K562 (cell line): ENCODE measurements around the gene MAN1A1. TPM values are rescaled to one million over a fixed set of nuclear protein-coding genes. Genes with fewer than 3 reads are reported as not detected.
A peak's percentile ranks its signal among the peaks of the same experiment; 100 is the strongest.

Source experiments
- ATF7 ChIP-seq: fragments of 450-650 bp; IDR thresholded peaks from 2 replicates; pipeline ENCODE4 v1.7.1; 2014; ENCODE audit warnings: mild to moderate bottlenecking, moderate library complexity
- CBX2 ChIP-seq: fragments of 200-600 bp; sonication (generic); IDR thresholded peaks from one replicate; pipeline ENCODE4 v1.6.1; 2012; ENCODE audit warnings: mild to moderate bottlenecking, low read length, inconsistent platforms; ENCODE audit not compliant: insufficient read depth, poor library complexity, severe bottlenecking
- E2F3 ChIP-seq: fragments of 250-450 bp; sonication (Bioruptor Pico); IDR thresholded peaks from 2 replicates; pipeline ENCODE4 v1.4.0; 2020; ENCODE audit warnings: mild to moderate bottlenecking
- EP300 ChIP-seq: IDR thresholded peaks from 2 replicates; pipeline ENCODE4 v1.6.1; 2012; ENCODE audit warnings: low read length, improper control_type of control experiment
- GABPA ChIP-seq: fragments of 200-800 bp; sonication (Bioruptor generic); conservative IDR thresholded peaks from 2 replicates; pipeline ENCODE4 v1.6.1; 2016; ENCODE audit warnings: low read depth, missing genetic modification characterization, missing compliant biosample characterization
- GTF2A2 ChIP-seq: IDR thresholded peaks from 2 replicates; pipeline ENCODE4 v1.6.1; 2016; ENCODE audit warnings: mild to moderate bottlenecking, missing genetic modification characterization, missing compliant biosample characterization
- KLF13 ChIP-seq: fragments of 450-650 bp; IDR thresholded peaks from 2 replicates; pipeline ENCODE4 v1.6.1; 2016; ENCODE audit warnings: missing genetic modification characterization, low read depth, mild to moderate bottlenecking, missing compliant biosample characterization, moderate library complexity, borderline replicate concordance
- MXI1 ChIP-seq: IDR thresholded peaks from 2 replicates; pipeline ENCODE4 v1.6.1; 2011; ENCODE audit warnings: low read depth, mild to moderate bottlenecking, improper control_type of control experiment, low read length
- NR2C1 ChIP-seq, 2 experiments: fragments of 450-650 bp; IDR thresholded peaks; 2 replicates each; pipeline ENCODE4 v1.6.1; 2017; ENCODE audit warnings: mild to moderate bottlenecking in 2 of 2, antibody characterized with exemption in 1 of 2, inconsistent platforms in 1 of 2, missing compliant biosample characterization in 1 of 2, missing genetic modification characterization in 1 of 2
- PCBP1 ChIP-seq: fragments of 200-400 bp; formaldehyde crosslinking; IDR thresholded peaks from 2 replicates; pipeline ENCODE4 v1.6.1; 2018; ENCODE audit warnings: mild to moderate bottlenecking, low read depth, low read length; ENCODE audit not compliant: poor library complexity, severe bottlenecking
- POLR2G ChIP-seq: fragments of 200-400 bp; formaldehyde crosslinking; IDR thresholded peaks from 2 replicates; pipeline ENCODE4 v1.6.1; 2017; ENCODE audit warnings: low read depth, mild to moderate bottlenecking, antibody characterized with exemption, low read length, moderate library complexity
- PYGO2 ChIP-seq: fragments of 450-650 bp; IDR thresholded peaks from 2 replicates; pipeline ENCODE4 v1.6.1; 2016; ENCODE audit warnings: mild to moderate bottlenecking, missing genetic modification characterization, moderate library complexity, missing compliant biosample characterization
- RBFOX2 ChIP-seq: fragments of 200-400 bp; formaldehyde crosslinking; IDR thresholded peaks from 2 replicates; pipeline ENCODE4 v1.6.1; 2017; ENCODE audit warnings: low read depth, mild to moderate bottlenecking, low read length, moderate library complexity
- RBM15 ChIP-seq: fragments of 200-400 bp; formaldehyde crosslinking; IDR thresholded peaks from 2 replicates; pipeline ENCODE4 v1.6.1; 2018; ENCODE audit warnings: mild to moderate bottlenecking, low read length, moderate library complexity; ENCODE audit not compliant: insufficient read depth
- RFX5 ChIP-seq: IDR thresholded peaks from 2 replicates; pipeline ENCODE4 v1.6.1; 2011; ENCODE audit warnings: low read depth, mild to moderate bottlenecking, improper control_type of control experiment, low read length
- SETDB1 ChIP-seq: IDR thresholded peaks from one replicate; pipeline ENCODE4 v1.6.1; 2012; ENCODE audit warnings: low read length, control low read depth, inconsistent platforms
- SIN3A ChIP-seq, 2 experiments: fragments of 150-350 bp in 1 of 2; IDR thresholded peaks; 2 replicates each; pipeline ENCODE4 v1.6.1; 2011 to 2016; ENCODE audit warnings: borderline replicate concordance in 2 of 2, low read depth in 2 of 2, low read length in 2 of 2, mild to moderate bottlenecking in 2 of 2, moderate library complexity in 2 of 2; ENCODE audit not compliant: control insufficient read depth in 1 of 2
- SREBF1 ChIP-seq: fragments of 150-350 bp; IDR thresholded peaks from 2 replicates; pipeline ENCODE4 v1.6.1; 2014; ENCODE audit warnings: antibody characterized with exemption, low read depth, low read length, borderline replicate concordance
- XRCC5 ChIP-seq: fragments of 200-400 bp; formaldehyde crosslinking; IDR thresholded peaks from 2 replicates; pipeline ENCODE4 v1.6.1; 2017; ENCODE audit warnings: low read depth, mild to moderate bottlenecking, low read length
- ZNF184 ChIP-seq: sonication (generic); formaldehyde crosslinking; IDR thresholded peaks from 2 replicates; pipeline ENCODE4 v1.5.0; 2020; ENCODE audit warnings: missing genetic modification reagents
- ZNF253 ChIP-seq: fragments of 250-450 bp; sonication (Bioruptor Pico); conservative IDR thresholded peaks from 2 replicates; pipeline ENCODE4 v1.6.1; 2021; ENCODE audit warnings: mild to moderate bottlenecking
- ZNF699 ChIP-seq: fragments of 250-450 bp; sonication (Bioruptor Pico); IDR thresholded peaks from 2 replicates; pipeline ENCODE4 v1.8.0; 2021; ENCODE audit warnings: mild to moderate bottlenecking, moderate library complexity; ENCODE audit not compliant: insufficient replicate concordance
- ZSCAN32 ChIP-seq: fragments of 450-650 bp; formaldehyde crosslinking; IDR thresholded peaks from 2 replicates; pipeline ENCODE4 v1.4.0; 2020; ENCODE audit warnings: mild to moderate bottlenecking, moderate library complexity
- polyA plus RNA-seq, 8 experiments: library from polyadenylated mRNA; depleted of rRNA in 4 of 8; stranded (reverse) in 5 of 8; unstranded in 3 of 8; fragments of >200 nt; fragmentation: Nextera tagmentation in 2 of 8; fragmentation: Illumina TruSeq in 1 of 8; extraction: Ambion mirVana in 2 of 8; extraction: Trizol in 1 of 8; gene quantifications; 2 replicates each; pipeline versions ENCODE4 v1.2.1 to v1.2.3, GENCODE V29; 2011 to 2014; ENCODE audit warnings: inconsistent platforms in 1 of 8, missing spikeins in 1 of 8
- total RNA-seq, 7 experiments: library from RNA; depleted of rRNA in 6 of 7; stranded (reverse); fragments of >200 nt in 6 of 7; fragmentation: Illumina TruSeq in 2 of 7; extraction: Trizol in 2 of 7; gene quantifications; 2 replicates each; pipeline versions ENCODE4 v1.2.1 to v1.2.3, GENCODE V29; 2011 to 2021; ENCODE audit warnings: low replicate concordance in 1 of 7
- TF ChIP-seq, protein P1 (sequence below): sonication (generic); formaldehyde crosslinking; IDR thresholded peaks from 2 replicates; pipeline ENCODE4 v1.8.0; 2022; ENCODE audit warnings: mild to moderate bottlenecking, low read depth, missing genetic modification reagents

Gene MAN1A1
- total and polyA plus RNA-seq, 9 of the 15 experiments (the other 6 are each of a cell fraction or from before 2014, with no cell fraction given), result 24.5 to 78.4 (median 59.7) TPM

- TF ChIP-seq E2F3 (CRISPR knock-in tag) (no peak), ZNF699 (CRISPR knock-in tag) (no peak), XRCC5 (no peak), ZNF253 (CRISPR knock-in tag) (no peak), RBFOX2 (no peak), RFX5 (no peak), NR2C1 (IDR thresholded peaks at IDR 0.05) (peak; percentile 63; the same call in 1 of the 2 replicates), NR2C1 (tag; IDR thresholded peaks at IDR 0.05) (peak; percentile 67; the same call in 1 of the 2 replicates), PYGO2 (tag) (no peak; the same call in none of the 2 replicates), SREBF1 (no peak), EP300 (peak; percentile 84), GTF2A2 (tag) (no peak), ZNF184 (CRISPR knock-in tag) (no peak), SETDB1 (no peak), SIN3A (IDR thresholded peaks at IDR 0.05; ENCODE audit: borderline replicate concordance in 2 of 2, control insufficient read depth in 1 of 2, low read depth in 2 of 2, low read length in 2 of 2) (no peak), CBX2 (no peak), ATF7 (peak; percentile 91), GABPA (tag) (peak; percentile 42), RBM15 (no peak), ZSCAN32 (CRISPR knock-in tag) (peak; percentile 71; the same call in 1 of the 2 replicates), PCBP1 (no peak), KLF13 (tag) (no peak; the same call in 1 of the 2 replicates), POLR2G (no peak), MXI1 (no peak)
- TF ChIP-seq, protein P1, sequence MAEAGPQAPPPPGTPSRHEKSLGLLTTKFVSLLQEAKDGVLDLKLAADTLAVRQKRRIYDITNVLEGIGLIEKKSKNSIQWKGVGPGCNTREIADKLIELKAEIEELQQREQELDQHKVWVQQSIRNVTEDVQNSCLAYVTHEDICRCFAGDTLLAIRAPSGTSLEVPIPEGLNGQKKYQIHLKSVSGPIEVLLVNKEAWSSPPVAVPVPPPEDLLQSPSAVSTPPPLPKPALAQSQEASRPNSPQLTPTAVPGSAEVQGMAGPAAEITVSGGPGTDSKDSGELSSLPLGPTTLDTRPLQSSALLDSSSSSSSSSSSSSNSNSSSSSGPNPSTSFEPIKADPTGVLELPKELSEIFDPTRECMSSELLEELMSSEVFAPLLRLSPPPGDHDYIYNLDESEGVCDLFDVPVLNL, result no peak
Measured at GRCh38 chr6:119308048-119308570, 41.5 kb downstream of the MAN1A1 start (continued).
